Measurements from ENCODE around the gene EML5.

The EML5 gene

DNA sequence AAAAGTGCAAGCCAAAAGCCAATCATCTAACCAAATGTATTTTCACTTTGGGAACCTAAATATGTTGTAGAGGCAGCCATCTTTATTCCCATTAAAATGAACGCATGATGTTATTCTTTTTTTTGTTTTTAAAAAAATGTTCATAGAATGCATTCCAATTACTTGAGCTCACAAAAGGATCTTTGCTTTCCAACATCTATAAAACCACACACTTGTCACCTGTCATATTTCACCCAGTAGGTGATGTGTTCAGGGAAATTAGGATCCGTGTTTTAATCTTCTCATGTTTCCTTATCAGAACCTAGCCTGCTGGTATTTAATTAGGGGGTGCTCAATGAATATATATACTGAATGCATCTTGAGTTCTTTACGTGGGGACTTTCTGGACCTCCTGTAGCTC lies 45.3 kb upstream of the EML5 start:
- Histone ChIP-seq H2BK120ac (ENCODE audit: insufficient read depth, low read length, poor library complexity) (no peak overlapping the region), H4K12ac (ENCODE audit: low read depth, low read length) (no peak overlapping the region), H2BK12ac (ENCODE audit: low read length) (no peak overlapping the region), H2BK5ac (ENCODE audit: low read depth, low read length, poor library complexity) (no peak overlapping the region), H3K9me3 (ENCODE audit: insufficient read depth, low read depth, low read length) (no peaks in the 10 kb centered on the region), H3K4me2 (ENCODE audit: low read length) (no peak overlapping the region), H3K18ac (ENCODE audit: low read length) (no peak overlapping the region), H3K79me2 (ENCODE audit: control insufficient read depth, insufficient read depth, low read length, poor library complexity) (no peaks in the 10 kb centered on the region), H3K4ac (ENCODE audit: low read depth, low read length) (no peak overlapping the region), H4K91ac (ENCODE audit: low read depth, low read length) (no peak overlapping the region), H3K9ac (ENCODE audit: low read length) (no peak overlapping the region), H3K4me1 (ENCODE audit: control insufficient read depth in 1 of 2, insufficient read depth in 2 of 2, low read length in 2 of 2) (no peaks in the 10 kb centered on the region), H2AK5ac (ENCODE audit: low read length) (no peak overlapping the region), H3K79me1 (ENCODE audit: low read length) (no peaks in the 10 kb centered on the region), H3K27ac (ENCODE audit: low read depth, low read length) (no peak overlapping the region), H2AFZ (ENCODE audit: insufficient read depth, low read length, poor library complexity) (no peak overlapping the region), H3K14ac (ENCODE audit: low read length) (no peak overlapping the region), H3K4me3 (ENCODE audit: low read depth, low read length) (no peak overlapping the region), H3K23ac (ENCODE audit: low read length) (no peak overlapping the region), H3K36me3 (ENCODE audit: control insufficient read depth in 1 of 2, insufficient read depth in 2 of 2, low read length in 2 of 2) (no peaks in the 10 kb centered on the region), H3K27me3 (ENCODE audit: insufficient read depth, low read length) (no peaks in the 10 kb centered on the region), H4K8ac (ENCODE audit: low read depth, low read length) (no peak overlapping the region)
- DNase-seq: no peak
- WGBS (ENCODE audit: extremely low coverage, insufficient coverage, insufficient read length): no CpG with 5 or more reads among the region's 3 CpGs

DNA sequence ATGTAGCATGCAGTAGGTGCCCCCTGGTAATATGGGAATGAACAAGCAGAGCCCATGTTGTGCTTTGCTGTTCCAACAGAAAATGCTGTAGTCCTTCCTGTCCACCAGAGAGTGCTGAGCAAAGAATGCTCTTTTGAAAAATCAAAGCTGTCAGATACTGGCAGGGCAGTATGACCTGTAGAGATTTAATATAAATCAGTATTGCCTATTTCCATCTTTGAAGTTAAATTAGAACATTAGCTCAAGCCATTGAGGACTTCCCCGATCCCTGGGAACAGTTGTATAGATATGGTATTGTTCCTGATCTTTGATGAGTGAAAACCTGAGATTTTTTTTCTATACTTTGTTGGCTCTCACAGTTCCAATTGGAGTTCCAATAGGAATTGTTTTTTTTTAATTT lies 44.7 kb upstream of the EML5 start:
- Histone ChIP-seq H3K4ac (ENCODE audit: low read depth, low read length) (no peak overlapping the region), H2AK5ac (ENCODE audit: low read length) (no peak overlapping the region), H3K27ac (ENCODE audit: low read depth, low read length) (no peak overlapping the region), H3K9me3 (ENCODE audit: insufficient read depth, low read depth, low read length) (no peaks in the 10 kb centered on the region), H3K79me2 (ENCODE audit: control insufficient read depth, insufficient read depth, low read length, poor library complexity) (no peaks in the 10 kb centered on the region), H3K4me3 (ENCODE audit: low read depth, low read length) (no peak overlapping the region), H2BK120ac (ENCODE audit: insufficient read depth, low read length, poor library complexity) (no peak overlapping the region), H3K18ac (ENCODE audit: low read length) (no peak overlapping the region), H3K36me3 (ENCODE audit: control insufficient read depth in 1 of 2, insufficient read depth in 2 of 2, low read length in 2 of 2) (no peaks in the 10 kb centered on the region), H2BK12ac (ENCODE audit: low read length) (no peak overlapping the region), H4K12ac (ENCODE audit: low read depth, low read length) (no peak overlapping the region), H2BK5ac (ENCODE audit: low read depth, low read length, poor library complexity) (no peak overlapping the region), H3K14ac (ENCODE audit: low read length) (no peak overlapping the region), H2AFZ (ENCODE audit: insufficient read depth, low read length, poor library complexity) (no peak overlapping the region), H3K27me3 (ENCODE audit: insufficient read depth, low read length) (no peaks in the 10 kb centered on the region), H4K91ac (ENCODE audit: low read depth, low read length) (no peak overlapping the region), H3K4me2 (ENCODE audit: low read length) (no peak overlapping the region), H3K79me1 (ENCODE audit: low read length) (no peaks in the 10 kb centered on the region), H4K8ac (ENCODE audit: low read depth, low read length) (no peak overlapping the region), H3K4me1 (ENCODE audit: control insufficient read depth in 1 of 2, insufficient read depth in 2 of 2, low read length in 2 of 2) (no peaks in the 10 kb centered on the region), H3K23ac (ENCODE audit: low read length) (no peak overlapping the region), H3K9ac (ENCODE audit: low read length) (no peak overlapping the region)
- DNase-seq: no peak
- WGBS (ENCODE audit: extremely low coverage, insufficient coverage, insufficient read length): no CpG with 5 or more reads among the region's 1 CpG

DNA sequence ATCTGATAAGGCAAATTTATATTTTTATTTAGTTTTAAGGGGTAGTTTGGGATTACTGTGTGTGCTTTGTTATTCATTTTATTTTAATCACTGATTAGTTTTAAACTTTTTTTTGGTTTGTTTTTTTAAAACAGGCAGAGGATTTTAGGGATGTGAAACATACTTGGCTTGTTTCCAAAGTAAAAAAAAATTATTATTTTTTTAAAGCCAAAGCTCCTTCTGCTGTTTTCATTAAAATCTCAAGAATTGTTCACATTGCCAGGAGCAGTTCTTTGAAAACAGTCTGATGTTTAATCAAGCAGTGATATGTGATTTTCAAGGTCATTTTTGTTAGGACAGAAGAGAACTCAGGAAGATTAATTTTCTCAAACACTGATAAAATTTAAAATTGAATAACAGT lies 42.9 kb upstream of the EML5 start:
- Histone ChIP-seq H2AFZ (ENCODE audit: insufficient read depth, low read length, poor library complexity) (no peak overlapping the region), H3K36me3 (ENCODE audit: control insufficient read depth in 1 of 2, insufficient read depth in 2 of 2, low read length in 2 of 2) (no peaks in the 10 kb centered on the region), H3K23ac (ENCODE audit: low read length) (no peak overlapping the region), H2BK5ac (ENCODE audit: low read depth, low read length, poor library complexity) (no peak overlapping the region), H3K18ac (ENCODE audit: low read length) (no peak overlapping the region), H3K9ac (ENCODE audit: low read length) (no peak overlapping the region), H2AK5ac (ENCODE audit: low read length) (no peak overlapping the region), H3K4me3 (ENCODE audit: low read depth, low read length) (no peak overlapping the region), H3K4me1 (ENCODE audit: control insufficient read depth in 1 of 2, insufficient read depth in 2 of 2, low read length in 2 of 2) (no peaks in the 10 kb centered on the region), H3K14ac (ENCODE audit: low read length) (no peak overlapping the region), H4K91ac (ENCODE audit: low read depth, low read length) (no peak overlapping the region), H2BK120ac (ENCODE audit: insufficient read depth, low read length, poor library complexity) (no peak overlapping the region), H3K4ac (ENCODE audit: low read depth, low read length) (no peak overlapping the region), H3K27ac (ENCODE audit: low read depth, low read length) (no peak overlapping the region), H3K79me2 (ENCODE audit: control insufficient read depth, insufficient read depth, low read length, poor library complexity) (no peaks in the 10 kb centered on the region), H3K27me3 (ENCODE audit: insufficient read depth, low read length) (no peaks in the 10 kb centered on the region), H3K4me2 (ENCODE audit: low read length) (no peak overlapping the region), H3K79me1 (ENCODE audit: low read length) (no peaks in the 10 kb centered on the region), H2BK12ac (ENCODE audit: low read length) (no peak overlapping the region), H3K9me3 (ENCODE audit: insufficient read depth, low read depth, low read length) (no peaks in the 10 kb centered on the region), H4K8ac (ENCODE audit: low read depth, low read length) (no peak overlapping the region), H4K12ac (ENCODE audit: low read depth, low read length) (no peak overlapping the region)
- no peak for DNase-seq

DNA sequence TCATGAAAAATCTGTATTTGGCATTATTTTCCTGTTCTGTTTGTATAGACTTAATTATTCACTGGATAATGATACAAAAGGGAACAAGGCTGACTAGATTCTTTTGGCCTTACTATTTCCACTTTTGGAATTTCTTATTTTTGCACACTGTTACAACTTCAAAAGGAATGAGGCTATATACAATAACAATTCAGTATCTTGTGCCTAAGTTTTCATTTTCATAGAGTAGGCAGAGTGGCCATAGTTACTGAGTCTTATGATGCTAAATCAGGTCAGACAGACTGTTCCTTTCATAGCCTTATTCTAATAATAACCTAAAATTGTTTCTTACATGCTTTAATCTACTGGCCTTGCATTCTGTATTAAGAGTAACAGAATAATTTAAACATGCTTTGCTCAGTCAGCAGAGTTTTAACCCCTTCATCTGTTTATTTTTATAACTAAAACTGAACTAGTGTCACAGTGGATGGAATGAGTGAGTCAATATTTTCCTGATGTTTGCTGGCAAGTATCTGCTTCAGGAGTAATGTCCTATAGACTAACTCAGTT lies 42.2 kb upstream of the EML5 start:
- H3K27me3 ChIP-seq (ENCODE audit: insufficient read depth, low read length): no peaks in the 10 kb centered on the region
- no peak overlapping the region for H3K27ac ChIP-seq (ENCODE audit: low read depth, low read length)
- no peak overlapping the region for H3K18ac ChIP-seq (ENCODE audit: low read length)
- no peak overlapping the region for H4K8ac ChIP-seq (ENCODE audit: low read depth, low read length)
- H3K4ac ChIP-seq (ENCODE audit: low read depth, low read length): no peak overlapping the region
- no peak overlapping the region for H4K91ac ChIP-seq (ENCODE audit: low read depth, low read length)
- no peaks in the 10 kb centered on the region for H3K9me3 ChIP-seq (ENCODE audit: insufficient read depth, low read depth, low read length)
- H2BK12ac ChIP-seq (ENCODE audit: low read length): no peak overlapping the region
- no peak overlapping the region for H3K9ac ChIP-seq (ENCODE audit: low read length)
- H3K4me1 ChIP-seq (ENCODE audit: control insufficient read depth in 1 of 2, insufficient read depth in 2 of 2, low read length in 2 of 2): no peaks in the 10 kb centered on the region
- H2BK120ac ChIP-seq (ENCODE audit: insufficient read depth, low read length, poor library complexity): no peak overlapping the region
- H4K12ac ChIP-seq (ENCODE audit: low read depth, low read length): no peak overlapping the region
- H3K14ac ChIP-seq (ENCODE audit: low read length): no peak overlapping the region
- H3K79me1 ChIP-seq (ENCODE audit: low read length): no peaks in the 10 kb centered on the region
- H3K36me3 ChIP-seq (ENCODE audit: control insufficient read depth in 1 of 2, insufficient read depth in 2 of 2, low read length in 2 of 2): no peaks in the 10 kb centered on the region
- no peak overlapping the region for H2BK5ac ChIP-seq (ENCODE audit: low read depth, low read length, poor library complexity)
- H3K4me3 ChIP-seq (ENCODE audit: low read depth, low read length): no peak overlapping the region
- no peak overlapping the region for H3K23ac ChIP-seq (ENCODE audit: low read length)
- no peaks in the 10 kb centered on the region for H3K79me2 ChIP-seq (ENCODE audit: control insufficient read depth, insufficient read depth, low read length, poor library complexity)
- no peak overlapping the region for H2AFZ ChIP-seq (ENCODE audit: insufficient read depth, low read length, poor library complexity)
- no peak overlapping the region for H3K4me2 ChIP-seq (ENCODE audit: low read length)
- DNase-seq: peak; percentile 2 to 78
- no peak overlapping the region for H2AK5ac ChIP-seq (ENCODE audit: low read length)

DNA sequence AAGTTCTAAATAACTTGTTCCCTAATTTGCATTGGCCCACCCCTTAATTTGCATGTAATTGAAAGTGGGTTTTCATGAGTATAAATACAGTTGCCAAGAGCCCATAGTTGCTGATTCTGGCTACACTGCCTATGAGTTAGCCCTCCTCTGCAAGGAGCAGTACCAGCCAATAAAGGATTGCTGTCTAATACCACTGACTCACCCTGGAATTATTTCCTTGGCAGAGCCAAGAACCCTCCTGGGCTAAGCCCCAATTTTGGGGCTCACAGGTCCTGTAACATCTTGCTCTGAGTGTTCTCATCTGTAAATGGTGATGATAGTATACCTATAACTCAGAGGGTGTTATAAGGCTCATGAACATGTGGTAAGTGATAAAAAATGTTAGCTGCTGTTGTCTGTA lies 38.5 kb upstream of the EML5 start:
- H3K27me3 ChIP-seq (ENCODE audit: insufficient read depth, low read length): no peaks in the 10 kb centered on the region
- no peak overlapping the region for H2AK5ac ChIP-seq (ENCODE audit: low read length)
- no peaks in the 10 kb centered on the region for H3K79me2 ChIP-seq (ENCODE audit: control insufficient read depth, insufficient read depth, low read length, poor library complexity)
- no peak overlapping the region for H3K23ac ChIP-seq (ENCODE audit: low read length)
- no peak overlapping the region for H3K9ac ChIP-seq (ENCODE audit: low read length)
- H2BK5ac ChIP-seq (ENCODE audit: low read depth, low read length, poor library complexity): no peak overlapping the region
- H2BK12ac ChIP-seq (ENCODE audit: low read length): no peak overlapping the region
- H3K4ac ChIP-seq (ENCODE audit: low read depth, low read length): no peak overlapping the region
- H3K4me2 ChIP-seq (ENCODE audit: low read length): no peak overlapping the region
- H4K12ac ChIP-seq (ENCODE audit: low read depth, low read length): no peak overlapping the region
- no peak overlapping the region for H3K18ac ChIP-seq (ENCODE audit: low read length)
- H2AFZ ChIP-seq (ENCODE audit: insufficient read depth, low read length, poor library complexity): no peak overlapping the region
- H3K27ac ChIP-seq (ENCODE audit: low read depth, low read length): no peak overlapping the region
- H4K8ac ChIP-seq (ENCODE audit: low read depth, low read length): no peak overlapping the region
- no peaks in the 10 kb centered on the region for H3K36me3 ChIP-seq (ENCODE audit: control insufficient read depth in 1 of 2, insufficient read depth in 2 of 2, low read length in 2 of 2)
- H4K91ac ChIP-seq (ENCODE audit: low read depth, low read length): no peak overlapping the region
- no peaks in the 10 kb centered on the region for H3K79me1 ChIP-seq (ENCODE audit: low read length)
- no peak overlapping the region for H2BK120ac ChIP-seq (ENCODE audit: insufficient read depth, low read length, poor library complexity)
- no peak overlapping the region for H3K14ac ChIP-seq (ENCODE audit: low read length)
- H3K4me1 ChIP-seq (ENCODE audit: control insufficient read depth in 1 of 2, insufficient read depth in 2 of 2, low read length in 2 of 2): no peaks in the 10 kb centered on the region
- no peak overlapping the region for H3K4me3 ChIP-seq (ENCODE audit: low read depth, low read length)
- no peaks in the 10 kb centered on the region for H3K9me3 ChIP-seq (ENCODE audit: insufficient read depth, low read depth, low read length)
- DNase-seq: no peak

Measured in trophoblast cell (in vitro differentiated cells and primary cell).